SK-N-SH treated with all-trans-retinoic acid at 6 μM for 48 hours (cell line): ENCODE results near the gene PFDN5.

Source experiments
- ARNTL ChIP-seq: fragments of 450-650 bp; formaldehyde crosslinking; IDR thresholded peaks from 2 replicates; pipeline ENCODE4 v1.5.0; 2020; ENCODE audit warnings: low read depth, mild to moderate bottlenecking, moderate library complexity, borderline replicate concordance
- BACH2 ChIP-seq: fragments of 250-450 bp; sonication (Bioruptor Pico); IDR thresholded peaks from 2 replicates; pipeline ENCODE4 v1.9.0; 2021; ENCODE audit warnings: mild to moderate bottlenecking, borderline replicate concordance
- ESRRG ChIP-seq: fragments of 250-450 bp; sonication (Bioruptor Pico); IDR thresholded peaks from 2 replicates; pipeline ENCODE4 v1.6.1; 2021; ENCODE audit warnings: mild to moderate bottlenecking
- POU6F1 ChIP-seq: fragments of 250-450 bp; sonication (Bioruptor Pico); IDR thresholded peaks from 2 replicates; pipeline ENCODE4 v1.8.0; 2021; ENCODE audit warnings: low read depth, mild to moderate bottlenecking, moderate library complexity, borderline replicate concordance
- RARB ChIP-seq: fragments of 250-450 bp; sonication (Bioruptor Pico); IDR thresholded peaks from 2 replicates; pipeline ENCODE4 v1.8.0; 2021; ENCODE audit warnings: mild to moderate bottlenecking, moderate library complexity
- ZC3H10 ChIP-seq: fragments of 250-450 bp; sonication (Bioruptor Pico); IDR thresholded peaks from 2 replicates; pipeline ENCODE4 v1.5.1; 2021; ENCODE audit warnings: mild to moderate bottlenecking, moderate library complexity
- ZFP3 ChIP-seq: fragments of 250-450 bp; sonication (Bioruptor Pico); IDR thresholded peaks from 2 replicates; pipeline ENCODE4 v1.5.0; 2020; ENCODE audit warnings: mild to moderate bottlenecking, moderate library complexity
- ZFP30 ChIP-seq: fragments of 450-650 bp; formaldehyde crosslinking; IDR thresholded peaks from 2 replicates; pipeline ENCODE4 v1.5.0; 2022; ENCODE audit warnings: mild to moderate bottlenecking, moderate library complexity
- ZNF565 ChIP-seq: fragments of 450-650 bp; formaldehyde crosslinking; conservative IDR thresholded peaks from 2 replicates; pipeline ENCODE4 v1.5.0; 2020; ENCODE audit warnings: low read depth, mild to moderate bottlenecking, moderate library complexity
- TF ChIP-seq, protein P1 (sequence below): fragments of 250-450 bp; sonication (Bioruptor Pico); IDR thresholded peaks from 2 replicates; pipeline ENCODE4 v1.5.1; 2020; ENCODE audit warnings: low read depth, mild to moderate bottlenecking, moderate library complexity
- TF ChIP-seq, protein P2 (sequence below): fragments of 250-450 bp; sonication (Bioruptor Pico); IDR thresholded peaks from 2 replicates; pipeline ENCODE4 v1.8.0; 2020; ENCODE audit warnings: mild to moderate bottlenecking, moderate library complexity, borderline replicate concordance
- TF ChIP-seq, protein P3 (sequence below): fragments of 250-450 bp; sonication (Bioruptor Pico); IDR thresholded peaks from 2 replicates; pipeline ENCODE4 v1.5.0; 2020; ENCODE audit warnings: mild to moderate bottlenecking, moderate library complexity

GRCh38 chr12:53287741-53288216 is 7.6 kb upstream of the PFDN5 start:
- TF ChIP-seq POU6F1 (CRISPR knock-in tag) (no peak), RARB (CRISPR knock-in tag) (no peak), ZNF565 (CRISPR knock-in tag) (no peak), ESRRG (CRISPR knock-in tag) (no peak), ARNTL (CRISPR knock-in tag) (no peak), ZFP3 (CRISPR knock-in tag) (no peak), BACH2 (CRISPR knock-in tag) (no peak), ZC3H10 (CRISPR knock-in tag) (no peak), ZFP30 (no peak)
- TF ChIP-seq, protein P1, sequence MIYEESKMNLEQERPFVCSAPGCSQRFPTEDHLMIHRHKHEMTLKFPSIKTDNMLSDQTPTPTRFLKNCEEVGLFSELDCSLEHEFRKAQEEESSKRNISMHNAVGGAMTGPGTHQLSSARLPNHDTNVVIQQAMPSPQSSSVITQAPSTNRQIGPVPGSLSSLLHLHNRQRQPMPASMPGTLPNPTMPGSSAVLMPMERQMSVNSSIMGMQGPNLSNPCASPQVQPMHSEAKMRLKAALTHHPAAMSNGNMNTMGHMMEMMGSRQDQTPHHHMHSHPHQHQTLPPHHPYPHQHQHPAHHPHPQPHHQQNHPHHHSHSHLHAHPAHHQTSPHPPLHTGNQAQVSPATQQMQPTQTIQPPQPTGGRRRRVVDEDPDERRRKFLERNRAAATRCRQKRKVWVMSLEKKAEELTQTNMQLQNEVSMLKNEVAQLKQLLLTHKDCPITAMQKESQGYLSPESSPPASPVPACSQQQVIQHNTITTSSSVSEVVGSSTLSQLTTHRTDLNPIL (CRISPR knock-in tag), result no peak
- TF ChIP-seq, protein P2, sequence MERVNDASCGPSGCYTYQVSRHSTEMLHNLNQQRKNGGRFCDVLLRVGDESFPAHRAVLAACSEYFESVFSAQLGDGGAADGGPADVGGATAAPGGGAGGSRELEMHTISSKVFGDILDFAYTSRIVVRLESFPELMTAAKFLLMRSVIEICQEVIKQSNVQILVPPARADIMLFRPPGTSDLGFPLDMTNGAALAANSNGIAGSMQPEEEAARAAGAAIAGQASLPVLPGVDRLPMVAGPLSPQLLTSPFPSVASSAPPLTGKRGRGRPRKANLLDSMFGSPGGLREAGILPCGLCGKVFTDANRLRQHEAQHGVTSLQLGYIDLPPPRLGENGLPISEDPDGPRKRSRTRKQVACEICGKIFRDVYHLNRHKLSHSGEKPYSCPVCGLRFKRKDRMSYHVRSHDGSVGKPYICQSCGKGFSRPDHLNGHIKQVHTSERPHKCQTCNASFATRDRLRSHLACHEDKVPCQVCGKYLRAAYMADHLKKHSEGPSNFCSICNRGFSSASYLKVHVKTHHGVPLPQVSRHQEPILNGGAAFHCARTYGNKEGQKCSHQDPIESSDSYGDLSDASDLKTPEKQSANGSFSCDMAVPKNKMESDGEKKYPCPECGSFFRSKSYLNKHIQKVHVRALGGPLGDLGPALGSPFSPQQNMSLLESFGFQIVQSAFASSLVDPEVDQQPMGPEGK (CRISPR knock-in tag), result no peak
- TF ChIP-seq, protein P3, sequence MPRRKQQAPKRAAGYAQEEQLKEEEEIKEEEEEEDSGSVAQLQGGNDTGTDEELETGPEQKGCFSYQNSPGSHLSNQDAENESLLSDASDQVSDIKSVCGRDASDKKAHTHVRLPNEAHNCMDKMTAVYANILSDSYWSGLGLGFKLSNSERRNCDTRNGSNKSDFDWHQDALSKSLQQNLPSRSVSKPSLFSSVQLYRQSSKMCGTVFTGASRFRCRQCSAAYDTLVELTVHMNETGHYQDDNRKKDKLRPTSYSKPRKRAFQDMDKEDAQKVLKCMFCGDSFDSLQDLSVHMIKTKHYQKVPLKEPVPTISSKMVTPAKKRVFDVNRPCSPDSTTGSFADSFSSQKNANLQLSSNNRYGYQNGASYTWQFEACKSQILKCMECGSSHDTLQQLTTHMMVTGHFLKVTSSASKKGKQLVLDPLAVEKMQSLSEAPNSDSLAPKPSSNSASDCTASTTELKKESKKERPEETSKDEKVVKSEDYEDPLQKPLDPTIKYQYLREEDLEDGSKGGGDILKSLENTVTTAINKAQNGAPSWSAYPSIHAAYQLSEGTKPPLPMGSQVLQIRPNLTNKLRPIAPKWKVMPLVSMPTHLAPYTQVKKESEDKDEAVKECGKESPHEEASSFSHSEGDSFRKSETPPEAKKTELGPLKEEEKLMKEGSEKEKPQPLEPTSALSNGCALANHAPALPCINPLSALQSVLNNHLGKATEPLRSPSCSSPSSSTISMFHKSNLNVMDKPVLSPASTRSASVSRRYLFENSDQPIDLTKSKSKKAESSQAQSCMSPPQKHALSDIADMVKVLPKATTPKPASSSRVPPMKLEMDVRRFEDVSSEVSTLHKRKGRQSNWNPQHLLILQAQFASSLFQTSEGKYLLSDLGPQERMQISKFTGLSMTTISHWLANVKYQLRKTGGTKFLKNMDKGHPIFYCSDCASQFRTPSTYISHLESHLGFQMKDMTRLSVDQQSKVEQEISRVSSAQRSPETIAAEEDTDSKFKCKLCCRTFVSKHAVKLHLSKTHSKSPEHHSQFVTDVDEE (CRISPR knock-in tag), result no peak
